HCT116 (cell line): ENCODE measurements around the gene KPNA1. TPM values are rescaled to one million over a fixed set of nuclear protein-coding genes. Genes with fewer than 3 reads are reported as not detected.

Source experiments
- ATAC-seq: fragments of 200-7000 bp; cut with Tn5 transposase; 2 replicates; pipeline ENCODE4 v1.9.1; 2020; ENCODE audit warnings: mild to moderate bottlenecking, moderate library complexity
- BruUV-seq: library from RNA; stranded (reverse); fragments of 400-500 nt; replicated peaks from 2 replicates; lab custom pipeline; 2021; lab: Mats Ljungman, UMichigan
- CTCF ChIA-PET: fragments of 300-600 bp; sonication (Branson Sonifier 250); formaldehyde crosslinking; loops from one replicate; lab custom pipeline; 2021; ENCODE audit warnings: antibody characterized with exemption; lab: Charles Lee
- POLR2A ChIA-PET: fragments of 300-600, 350-600 bp; sonication (Branson Sonifier 250); formaldehyde crosslinking; loops from one replicate; lab custom pipeline; 2021; ENCODE audit warnings: antibody characterized with exemption; lab: Charles Lee
- RAD21 ChIA-PET, 2 experiments: fragments of 300-600 bp; sonication (Branson Sonifier 250); formaldehyde crosslinking; loops; one replicate each; lab custom pipeline; 2023; ENCODE audit warnings: low total read pairs in 2 of 2; ENCODE audit not compliant: uncharacterized antibody in 2 of 2, unreplicated experiment in 2 of 2, low non-redundant PET in 1 of 2; lab: Charles Lee
- DNase-seq: peaks from one replicate; pipeline ENCODE4 v3.0.0-alpha.2; 2010; ENCODE audit warnings: low read depth, low spot score
- H2AFZ ChIP-seq: fragments of 200-600 bp; shearing (Covaris generic), sonication (generic); 2 replicates; pipeline ENCODE4 v1.6.1; 2017; ENCODE audit warnings: low read depth, mixed run types, mixed read lengths, antibody characterized with exemption, low read length; ENCODE audit not compliant: poor library complexity, severe bottlenecking
- H3K27ac ChIP-seq: 2 replicates; pipeline ENCODE4 v1.5.1; 2012; ENCODE audit warnings: low read depth, low read length
- H3K27me3 ChIP-seq: fragments of 200-600 bp; sonication (generic); 2 replicates; pipeline ENCODE4 v1.6.1; 2016; ENCODE audit warnings: mixed run types, low read length, mixed read lengths; ENCODE audit not compliant: insufficient read depth
- H3K36me3 ChIP-seq, 2 experiments: fragments of 200-500 bp in 1 of 2; fragments of 200-600 bp in 1 of 2; sonication (Bioruptor generic) in 1 of 2; sonication (generic) in 1 of 2; 2 replicates each; pipeline versions ENCODE4 v1.5.1 to v1.6.1; 2014 to 2016; ENCODE audit warnings: low read length in 2 of 2, inconsistent platforms in 1 of 2, mixed read lengths in 1 of 2, mixed run types in 1 of 2; ENCODE audit not compliant: insufficient read depth in 2 of 2, control insufficient read depth in 1 of 2
- H3K4me1 ChIP-seq, 2 experiments: fragments of 200-600 bp in 1 of 2; sonication (generic) in 1 of 2; 2 replicates each; pipeline versions ENCODE4 v1.5.1 to v1.6.1; 2012 to 2017; ENCODE audit warnings: low read length in 2 of 2, inconsistent platforms in 1 of 2, mild to moderate bottlenecking in 1 of 2, mixed read lengths in 1 of 2, mixed run types in 1 of 2, moderate library complexity in 1 of 2; ENCODE audit not compliant: insufficient read depth in 2 of 2, control insufficient read depth in 1 of 2
- H3K4me2 ChIP-seq: fragments of 200-600 bp; sonication (generic); 2 replicates; pipeline ENCODE4 v1.6.1; 2017; ENCODE audit warnings: mixed run types, low read length, mixed read lengths
- H3K4me3 ChIP-seq, 2 experiments: fragments of 200-600 bp in 1 of 2; sonication (generic) in 1 of 2; replicated peaks in 1 of 2; 2 replicates each; pipeline ENCODE4 v1.5.1; 2011 to 2016; ENCODE audit warnings: low read length in 2 of 2, control low read depth in 1 of 2, low read depth in 1 of 2, mild to moderate bottlenecking in 1 of 2, mixed read lengths in 1 of 2, mixed run types in 1 of 2
- H3K79me2 ChIP-seq: fragments of 200-600 bp; sonication (generic); 2 replicates; pipeline ENCODE4 v1.6.1; 2017; ENCODE audit warnings: mild to moderate bottlenecking, mixed run types, low read length, moderate library complexity, mixed read lengths; ENCODE audit not compliant: insufficient read depth
- H3K9ac ChIP-seq: fragments of 200-600 bp; sonication (generic); 2 replicates; pipeline ENCODE4 v1.6.1; 2016; ENCODE audit warnings: low read length, mixed read lengths
- H3K9me2 ChIP-seq: fragments of 200-600 bp; sonication (generic), shearing (Covaris generic); 2 replicates; pipeline ENCODE4 v1.6.1; 2017; ENCODE audit warnings: mixed run types, mild to moderate bottlenecking, moderate library complexity; ENCODE audit not compliant: insufficient read depth
- H3K9me3 ChIP-seq, 2 experiments: fragments of 200-500 bp in 1 of 2; fragments of 200-600 bp in 1 of 2; sonication (Bioruptor generic) in 1 of 2; sonication (generic) in 1 of 2; 2 replicates each; pipeline ENCODE4 v1.6.1; 2014 to 2017; ENCODE audit warnings: low read length in 2 of 2, mixed read lengths in 2 of 2, inconsistent platforms in 1 of 2, low read depth in 1 of 2, mild to moderate bottlenecking in 1 of 2, mixed run types in 1 of 2, moderate library complexity in 1 of 2; ENCODE audit not compliant: control insufficient read depth in 1 of 2, insufficient read depth in 1 of 2
- H4K20me1 ChIP-seq: fragments of 200-600 bp; sonication (generic), shearing (Covaris generic); 2 replicates; pipeline ENCODE4 v1.6.1; 2017; ENCODE audit warnings: mixed run types, mild to moderate bottlenecking, moderate library complexity; ENCODE audit not compliant: insufficient read depth
- CBX3 ChIP-seq: IDR thresholded peaks from 2 replicates; pipeline ENCODE4 v1.6.1; 2012; ENCODE audit warnings: low read depth
- CEBPB ChIP-seq: IDR thresholded peaks from 2 replicates; pipeline ENCODE4 v1.6.1; 2012; ENCODE audit warnings: low read depth
- EGR1 ChIP-seq: IDR thresholded peaks from 2 replicates; pipeline ENCODE4 v1.6.1; 2012; ENCODE audit warnings: low read depth
- EZH2 ChIP-seq: fragments of 200-600 bp; sonication (generic); IDR thresholded peaks from 2 replicates; pipeline ENCODE4 v1.6.1; 2017; ENCODE audit warnings: antibody characterized with exemption, mixed run types
- FOSL1 ChIP-seq: IDR thresholded peaks from 2 replicates; pipeline ENCODE4 v1.6.1; 2012; ENCODE audit warnings: low read depth
- JUND ChIP-seq: IDR thresholded peaks from 2 replicates; pipeline ENCODE4 v1.6.1; 2012
- RAD21 ChIP-seq: IDR thresholded peaks from 2 replicates; pipeline ENCODE4 v1.6.1; 2012; ENCODE audit warnings: low read depth, mild to moderate bottlenecking
- SIN3A ChIP-seq: IDR thresholded peaks from 2 replicates; pipeline ENCODE4 v1.6.1; 2012; ENCODE audit warnings: low read depth
- YY1 ChIP-seq: IDR thresholded peaks from 2 replicates; pipeline ENCODE4 v1.6.1; 2011; ENCODE audit warnings: low read length, low read depth, moderate library complexity, mild to moderate bottlenecking; ENCODE audit not compliant: insufficient replicate concordance; ENCODE audit errors: extremely low read depth
- ZFX ChIP-seq: fragments of 450-650 bp; IDR thresholded peaks from 2 replicates; pipeline ENCODE4 v1.6.1; 2017
- ZNF274 ChIP-seq: fragments of 200-500 bp; sonication (Bioruptor generic); IDR thresholded peaks from 2 replicates; pipeline ENCODE4 v1.6.1; 2014; ENCODE audit warnings: mild to moderate bottlenecking, low read depth, low read length, inconsistent platforms
- intact Hi-C: fragments of 100-400 bp; cut with micrococcal nuclease; formaldehyde crosslinking; loops from 2 replicates; pipeline ENCODE4 v1.10.0; 2022
- total RNA-seq: library from RNA; stranded (reverse); gene quantifications from one replicate; pipeline ENCODE4 v1.2.1, GENCODE V29; 2021; ENCODE audit not compliant: unreplicated experiment
- TF ChIP-seq, protein P1 (sequence below): IDR thresholded peaks from 2 replicates; pipeline ENCODE4 v1.6.1; 2011; ENCODE audit warnings: mild to moderate bottlenecking, low read length, moderate library complexity; ENCODE audit not compliant: insufficient replicate concordance; ENCODE audit errors: extremely low read depth
- TF ChIP-seq, protein P2 (sequence below): IDR thresholded peaks from 2 replicates; pipeline ENCODE4 v1.6.1; 2012
- TF ChIP-seq, protein P3 (sequence below): IDR thresholded peaks from 2 replicates; pipeline ENCODE4 v1.6.1; 2012

The KPNA1 gene
- total RNA-seq, 1 experiment from 2014 or later = 73.4 TPM

DNA sequence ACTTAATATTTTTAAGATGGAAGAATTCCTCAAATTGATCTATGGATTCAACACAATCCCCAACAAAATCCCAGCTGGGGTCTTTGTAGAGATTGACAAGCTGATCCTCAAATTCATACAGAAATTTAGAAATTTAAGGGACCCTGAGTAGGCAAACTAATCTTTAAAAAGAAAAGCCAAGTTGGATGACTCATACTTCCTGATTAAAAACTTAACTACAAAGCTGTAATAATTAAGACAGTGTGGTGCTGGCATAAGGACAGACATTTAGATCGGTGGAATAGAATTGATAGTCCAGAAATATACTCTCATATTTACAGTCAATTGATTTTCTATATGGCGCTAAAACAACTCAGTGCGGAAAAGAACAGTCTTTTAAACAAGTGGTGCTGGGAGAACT is 119.2 kb downstream of the KPNA1 start:
- Histone ChIP-seq H3K36me3 (peaks cover 0 to 12% of the 10 kb centered on the region in 2 experiments; a peak in 3 of 4 replicates), H3K4me2 (no peak overlapping the region), H3K9me2 (no peaks in the 10 kb centered on the region), H3K9ac (no peak overlapping the region), H2AFZ (no peak overlapping the region), H3K4me3 (no peak overlapping the region), H3K27ac (no peak overlapping the region), H3K9me3 (no peaks in the 10 kb centered on the region), H3K79me2 (peaks cover 33% of the 10 kb centered on the region), H3K27me3 (no peaks in the 10 kb centered on the region), H4K20me1 (no peaks in the 10 kb centered on the region), H3K4me1 (peaks cover 0 to 4% of the 10 kb centered on the region in 2 experiments; a peak in 1 of 4 replicates)
- BruUV-seq = no TSS peak
- intact Hi-C loops = loop anchor here (5.0 kb wide), 1 partner anchor 862 kb away; no protein-coding TSS in a partner anchor
- TF ChIP-seq, protein P1, sequence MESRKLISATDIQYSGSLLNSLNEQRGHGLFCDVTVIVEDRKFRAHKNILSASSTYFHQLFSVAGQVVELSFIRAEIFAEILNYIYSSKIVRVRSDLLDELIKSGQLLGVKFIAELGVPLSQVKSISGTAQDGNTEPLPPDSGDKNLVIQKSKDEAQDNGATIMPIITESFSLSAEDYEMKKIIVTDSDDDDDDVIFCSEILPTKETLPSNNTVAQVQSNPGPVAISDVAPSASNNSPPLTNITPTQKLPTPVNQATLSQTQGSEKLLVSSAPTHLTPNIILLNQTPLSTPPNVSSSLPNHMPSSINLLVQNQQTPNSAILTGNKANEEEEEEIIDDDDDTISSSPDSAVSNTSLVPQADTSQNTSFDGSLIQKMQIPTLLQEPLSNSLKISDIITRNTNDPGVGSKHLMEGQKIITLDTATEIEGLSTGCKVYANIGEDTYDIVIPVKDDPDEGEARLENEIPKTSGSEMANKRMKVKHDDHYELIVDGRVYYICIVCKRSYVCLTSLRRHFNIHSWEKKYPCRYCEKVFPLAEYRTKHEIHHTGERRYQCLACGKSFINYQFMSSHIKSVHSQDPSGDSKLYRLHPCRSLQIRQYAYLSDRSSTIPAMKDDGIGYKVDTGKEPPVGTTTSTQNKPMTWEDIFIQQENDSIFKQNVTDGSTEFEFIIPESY = no peak
- TF ChIP-seq CBX3 (no peak), FOSL1 (no peak)
- ChIA-PET POLR2A (no interaction called here), CTCF (no interaction called here), RAD21 (no interaction called here)
- no peak for ATAC-seq
- DNase-seq = no peak

DNA sequence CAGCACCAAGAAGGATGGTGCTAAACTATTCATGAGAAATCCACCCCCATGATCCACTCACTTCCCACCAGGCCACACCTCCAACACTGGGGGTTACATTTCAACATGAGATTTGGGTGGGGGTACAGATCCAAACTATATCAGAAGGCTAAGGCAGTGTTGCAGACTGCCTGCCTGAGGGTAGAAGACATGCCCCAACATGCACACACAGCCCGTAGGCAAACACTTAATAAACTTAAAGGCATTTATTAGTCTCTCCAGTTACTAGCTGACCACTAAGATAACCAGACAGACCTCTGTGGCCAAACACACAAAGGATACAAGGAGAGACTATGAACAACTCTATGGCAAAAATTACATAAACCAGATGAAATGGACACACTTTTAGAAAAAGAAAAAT is 120.6 kb downstream of the KPNA1 start:
- DNase-seq (no peak), ATAC-seq (no peak)
- no TSS peak for BruUV-seq
- Histone ChIP-seq H4K20me1 (no peaks in the 10 kb centered on the region), H3K9me2 (no peaks in the 10 kb centered on the region), H3K4me1 (peaks cover 0 to 4% of the 10 kb centered on the region in 2 experiments; a peak in 1 of 4 replicates), H3K27ac (no peak overlapping the region), H3K4me3 (no peak overlapping the region), H2AFZ (no peak overlapping the region), H3K27me3 (no peaks in the 10 kb centered on the region), H3K9ac (no peak overlapping the region), H3K9me3 (no peaks in the 10 kb centered on the region), H3K36me3 (peaks cover 0 to 12% of the 10 kb centered on the region in 2 experiments; a peak in 3 of 4 replicates), H3K79me2 (peaks cover 47% of the 10 kb centered on the region), H3K4me2 (no peak overlapping the region)
- ChIA-PET POLR2A (no interaction called here), RAD21 (no interaction called here), CTCF (interaction anchor here (1.3 to 2.8 kb wide), 2 partner anchors 285 to 634 kb away, joined by 3 to 29 read pairs; no protein-coding TSS in a partner anchor)
- TF ChIP-seq EZH2 = no peak
- TF ChIP-seq SIN3A = no peak
- TF ChIP-seq RAD21 = no peak
- TF ChIP-seq, protein P2, sequence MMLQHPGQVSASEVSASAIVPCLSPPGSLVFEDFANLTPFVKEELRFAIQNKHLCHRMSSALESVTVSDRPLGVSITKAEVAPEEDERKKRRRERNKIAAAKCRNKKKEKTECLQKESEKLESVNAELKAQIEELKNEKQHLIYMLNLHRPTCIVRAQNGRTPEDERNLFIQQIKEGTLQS = no peak
- no peak for TF ChIP-seq EGR1
- TF ChIP-seq CEBPB = no peak
- no peak for TF ChIP-seq ZNF274
- TF ChIP-seq, protein P3, sequence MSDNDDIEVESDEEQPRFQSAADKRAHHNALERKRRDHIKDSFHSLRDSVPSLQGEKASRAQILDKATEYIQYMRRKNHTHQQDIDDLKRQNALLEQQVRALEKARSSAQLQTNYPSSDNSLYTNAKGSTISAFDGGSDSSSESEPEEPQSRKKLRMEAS = no peak
- no peak for TF ChIP-seq FOSL1
- no peak for TF ChIP-seq CBX3
- TF ChIP-seq JUND = no peak
- TF ChIP-seq ZFX = no peak
- TF ChIP-seq, protein P1 = no peak
- no peak for TF ChIP-seq YY1
- intact Hi-C loops = no loop called here
